Peyer's patch (tissue), 4 donors: ENCODE results near the gene MOSPD2.

Experiments
- CTCF ChIP-seq, 6 experiments: fragments of 450-650 bp in 4 of 6; fragments of 200-600 bp in 2 of 6; sonication (generic) in 1 of 6; IDR thresholded peaks; one replicate each; pipeline ENCODE4 v1.5.1; 2017 to 2019; ENCODE audit warnings: antibody characterized with exemption in 6 of 6, mild to moderate bottlenecking in 3 of 6, moderate library complexity in 1 of 6
- POLR2A ChIP-seq, 2 donors: fragments of 450-650 bp; IDR thresholded peaks; one replicate each; pipeline ENCODE4 v1.5.1; 2017; ENCODE audit warnings: antibody characterized with exemption in 2 of 2, mild to moderate bottlenecking in 2 of 2, moderate library complexity in 2 of 2

GRCh38 chrX:14872851-14873675, at the start of gene MOSPD2, which contains the start of gene FANCB:
- peak; percentile 47 to 52 for TF ChIP-seq POLR2A (IDR thresholded peaks at IDR 0.05)
- no peak for TF ChIP-seq CTCF (IDR thresholded peaks at IDR 0.05)
